Measurements from ENCODE around the gene ZNF296. TPM values are rescaled to one million over a fixed set of nuclear protein-coding genes. Genes with fewer than 3 reads are reported as not detected.

Gene ZNF296
- total and polyA plus RNA-seq, 2 of the 8 experiments (the other 6 are each of a cell fraction or from before 2014, with no cell fraction given), result 2.7 to 7.5 TPM

- Histone ChIP-seq H3K9me3 (ENCODE audit: insufficient read depth in 2 of 2, low read depth in 1 of 2, low read length in 1 of 2) (no peaks in the 10 kb centered on the region; a peak in 1 of 4 replicates), H3K79me2 (ENCODE audit: control insufficient read depth in 1 of 2, insufficient read depth in 2 of 2, low read length in 2 of 2) (no peaks in the 10 kb centered on the region), H2BK120ac (replicated peaks; ENCODE audit: low read depth, low read length) (no peak overlapping the region), H3K56ac (replicated peaks; ENCODE audit: insufficient read length, low read depth, low read length) (no peak overlapping the region), H3K4me2 (ENCODE audit: insufficient read depth in 1 of 2, low read depth in 2 of 2, low read length in 2 of 2) (no peak overlapping the region), H2AK5ac (ENCODE audit: low read depth, low read length) (no peak overlapping the region), H4K5ac (ENCODE audit: insufficient read length, low read depth, low read length) (no peak overlapping the region), H3K36me3 (ENCODE audit: control insufficient read depth in 2 of 4, insufficient read depth in 4 of 4, low read length in 3 of 4) (peaks cover 9 to 65% (median 43%) of the 10 kb centered on the region in 4 experiments; a peak in 7 of 8 replicates), H3K27me3 (replicated peaks in 1 of 4; ENCODE audit: control insufficient read depth in 3 of 4, extremely low read depth in 1 of 4, insufficient read depth in 3 of 4, low read length in 3 of 4) (no peaks in the 10 kb centered on the region), H2BK20ac (ENCODE audit: low read length) (no peak overlapping the region), H4K8ac (ENCODE audit: extremely low read depth, insufficient read depth, low read length) (no peak overlapping the region), H2AFZ (ENCODE audit: low read length) (no peak overlapping the region), H3K4me1 (replicated peaks in 1 of 4; ENCODE audit: control insufficient read depth in 3 of 4, insufficient read depth in 4 of 4, low read length in 3 of 4) (peaks cover 0 to 4% (median 1%) of the 10 kb centered on the region in 4 experiments; a peak in 4 of 7 replicates), H3K23ac (ENCODE audit: insufficient read length) (no peak overlapping the region), H4K91ac (replicated peaks; ENCODE audit: insufficient read length, low read length) (no peak overlapping the region), H3K4me3 (ENCODE audit: extremely low read depth in 1 of 4, insufficient read depth in 2 of 4, low read depth in 3 of 4, low read length in 4 of 4) (no peak overlapping the region), H3K27ac (ENCODE audit: low read depth, low read length) (no peak overlapping the region), H3K9ac (replicated peaks in 1 of 4; ENCODE audit: extremely low read depth in 1 of 4, low read depth in 3 of 4, low read length in 3 of 4) (no peak overlapping the region), H3K14ac (ENCODE audit: insufficient read length) (no peak overlapping the region), H3K4ac (replicated peaks; ENCODE audit: insufficient read length, low read depth, low read length) (no peak overlapping the region), H2BK5ac (ENCODE audit: low read depth, low read length) (no peak overlapping the region), H3K18ac (ENCODE audit: extremely low read depth, low read length) (no peak overlapping the region), H3K23me2 (ENCODE audit: low read depth, low read length) (peaks cover 2% of the 10 kb centered on the region; the same call in 1 of the 2 replicates), H4K20me1 (replicated peaks in 1 of 2; ENCODE audit: control insufficient read depth in 1 of 2, insufficient read depth in 2 of 2, low read length in 2 of 2) (peaks cover 10 to 17% of the 10 kb centered on the region in 2 experiments), H2BK15ac (ENCODE audit: low read length) (no peak overlapping the region), H3K79me1 (ENCODE audit: low read depth, low read length) (peaks cover 4% of the 10 kb centered on the region; the same call in 1 of the 2 replicates), H2BK12ac (ENCODE audit: low read depth, low read length) (no peak overlapping the region)
- DNase-seq (ENCODE audit: low read depth in 1 of 2, low spot score in 2 of 2) (no peak), FAIRE-seq (no peak)
- ChIA-PET POLR2A (ENCODE audit: partially characterized antibody) (interaction anchor here (0.8 to 2.9 kb wide), 4 partner anchors 10 to 167 kb away, joined by 3 to 13 read pairs (median 3); partner anchors contain the start of gene PPP1R37), CTCF (ENCODE audit: partially characterized antibody) (interaction anchor here (1.2 to 3.5 kb wide), 5 partner anchors 10 to 178 kb away, joined by 3 to 9 read pairs (median 5); partner anchors contain the start of gene APOC2)
- TF ChIP-seq MAX (IDR thresholded peaks at IDR 0.05), result no peak
- 86% methylated on average over 4 of the region's 4 CpGs; no CpG with 5 or more reads in 1 of the 2 experiments for WGBS, 2 experiments (ENCODE audit: extremely low coverage in 1 of 2, insufficient coverage in 1 of 2, insufficient read length in 1 of 2, insufficient replicate concordance in 2 of 2, low coverage in 1 of 2, low lambda C conversion rate in 2 of 2, missing lambda C conversion rate in 1 of 2)
Observed at GRCh38 chr19:45061965-45062364, 14.3 kb downstream of the ZNF296 start.

Data from H1 (cell line).